DOHH2 (cell line): ENCODE results near the gene PNMA1.

ENCODE experiments used
- H3F3A ChIP-seq: fragments of 200-600 bp; sonication (generic), shearing (Covaris generic); 2 replicates; pipeline ENCODE4 v1.6.0; 2016; ENCODE audit warnings: antibody characterized with exemption, mild to moderate bottlenecking; ENCODE audit not compliant: control insufficient read depth, insufficient read depth
- H3K27ac ChIP-seq: fragments of 200-600 bp; sonication (generic); 2 replicates; pipeline ENCODE4 v1.5.1; 2014; ENCODE audit warnings: low read depth, mild to moderate bottlenecking, low read length, moderate library complexity
- H3K27me3 ChIP-seq: fragments of 200-600 bp; sonication (generic); 2 replicates; pipeline ENCODE4 v1.6.1; 2014; ENCODE audit warnings: mild to moderate bottlenecking, low read length, mixed read lengths; ENCODE audit not compliant: control insufficient read depth
- H3K36me3 ChIP-seq: fragments of 200-600 bp; sonication (generic); 2 replicates; pipeline ENCODE4 v1.6.1; 2014; ENCODE audit warnings: mild to moderate bottlenecking, low read length, moderate library complexity, mixed read lengths; ENCODE audit not compliant: control insufficient read depth
- H3K4me1 ChIP-seq: fragments of 200-600 bp; sonication (generic); 2 replicates; pipeline ENCODE4 v1.6.1; 2014; ENCODE audit warnings: mild to moderate bottlenecking, low read length, mixed read lengths; ENCODE audit not compliant: control insufficient read depth
- H3K4me2 ChIP-seq: fragments of 200-600 bp; sonication (generic); 2 replicates; pipeline ENCODE4 v1.6.0; 2014; ENCODE audit warnings: mild to moderate bottlenecking, low read length, moderate library complexity
- H3K4me3 ChIP-seq: fragments of 200-600 bp; sonication (generic); 2 replicates; pipeline ENCODE4 v1.5.1; 2014; ENCODE audit warnings: mild to moderate bottlenecking, low read length, mixed read lengths
- H3K79me2 ChIP-seq: fragments of 200-600 bp; sonication (generic); 2 replicates; pipeline ENCODE4 v1.6.1; 2014; ENCODE audit warnings: mild to moderate bottlenecking, low read length, mixed read lengths; ENCODE audit not compliant: control insufficient read depth
- H3K9me2 ChIP-seq: fragments of 200-600 bp; sonication (generic); replicated peaks from 2 replicates; pipeline ENCODE4 v1.6.1; 2014; ENCODE audit warnings: mild to moderate bottlenecking, low read length, mixed read lengths; ENCODE audit not compliant: control insufficient read depth
- H3K9me3 ChIP-seq: fragments of 200-600 bp; sonication (generic); 2 replicates; pipeline ENCODE4 v1.6.1; 2014; ENCODE audit warnings: antibody characterized with exemption, low read length, mixed read lengths; ENCODE audit not compliant: control insufficient read depth, insufficient read depth
- H4K20me1 ChIP-seq: fragments of 200-600 bp; sonication (generic); 2 replicates; pipeline ENCODE4 v1.6.0; 2014; ENCODE audit warnings: low read depth, mild to moderate bottlenecking, antibody characterized with exemption, low read length, moderate library complexity; ENCODE audit not compliant: control insufficient read depth, insufficient read depth
- EZH2phosphoT487 ChIP-seq: fragments of 200-600 bp; sonication (generic); IDR thresholded peaks from 2 replicates; pipeline ENCODE4 v1.6.1; 2017; ENCODE audit warnings: borderline replicate concordance, mild to moderate bottlenecking, antibody characterized with exemption, low read length, moderate library complexity, mixed read lengths
- TF ChIP-seq, protein P1 (sequence below): fragments of 200-600 bp; sonication (generic); IDR thresholded peaks from one replicate; pipeline ENCODE4 v1.5.1; 2014; ENCODE audit warnings: antibody characterized with exemption, mild to moderate bottlenecking, low read depth, low read length; ENCODE audit not compliant: poor library complexity, severe bottlenecking

Gene PNMA1

DNA sequence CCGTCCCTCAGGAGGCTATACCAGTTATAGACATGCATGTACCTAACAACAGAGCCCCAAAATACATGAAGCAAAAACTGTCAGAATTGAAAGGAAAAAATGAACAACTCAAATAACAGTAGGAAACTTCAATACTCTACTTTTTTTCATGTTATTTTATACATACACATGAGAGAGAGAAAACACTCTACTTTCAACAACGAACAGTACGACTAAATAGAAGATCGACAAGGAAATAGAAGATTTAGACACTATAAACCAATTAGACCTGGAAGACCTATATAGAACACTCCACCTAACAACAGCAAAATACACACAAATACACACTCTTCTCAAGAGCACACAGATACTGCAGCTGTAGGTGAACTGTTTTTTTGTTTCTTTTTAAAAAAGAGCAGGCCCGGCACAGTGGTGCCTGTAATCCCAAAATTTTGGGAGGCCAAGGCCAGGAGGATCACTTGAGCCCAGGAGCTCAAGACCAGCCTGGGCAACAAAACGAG is 34.7 kb upstream of the PNMA1 start:
- H3F3A ChIP-seq = peaks cover 40% of the 10 kb centered on the region
- no peaks in the 10 kb centered on the region for H3K9me2 ChIP-seq
- peak overlapping the region; percentile 21 for H3K4me3 ChIP-seq
- peaks cover 100% of the 10 kb centered on the region for H3K79me2 ChIP-seq
- H3K4me2 ChIP-seq = peak overlapping the region; percentile 93
- H3K9me3 ChIP-seq = no peaks in the 10 kb centered on the region
- peaks cover 67% of the 10 kb centered on the region for H4K20me1 ChIP-seq
- no peaks in the 10 kb centered on the region for H3K27me3 ChIP-seq
- peak overlapping the region; percentile 91; the same call in 1 of the 2 replicates for H3K27ac ChIP-seq
- H3K36me3 ChIP-seq = peaks cover 86% of the 10 kb centered on the region
- H3K4me1 ChIP-seq = peaks cover 99% of the 10 kb centered on the region
- TF ChIP-seq, protein P1, sequence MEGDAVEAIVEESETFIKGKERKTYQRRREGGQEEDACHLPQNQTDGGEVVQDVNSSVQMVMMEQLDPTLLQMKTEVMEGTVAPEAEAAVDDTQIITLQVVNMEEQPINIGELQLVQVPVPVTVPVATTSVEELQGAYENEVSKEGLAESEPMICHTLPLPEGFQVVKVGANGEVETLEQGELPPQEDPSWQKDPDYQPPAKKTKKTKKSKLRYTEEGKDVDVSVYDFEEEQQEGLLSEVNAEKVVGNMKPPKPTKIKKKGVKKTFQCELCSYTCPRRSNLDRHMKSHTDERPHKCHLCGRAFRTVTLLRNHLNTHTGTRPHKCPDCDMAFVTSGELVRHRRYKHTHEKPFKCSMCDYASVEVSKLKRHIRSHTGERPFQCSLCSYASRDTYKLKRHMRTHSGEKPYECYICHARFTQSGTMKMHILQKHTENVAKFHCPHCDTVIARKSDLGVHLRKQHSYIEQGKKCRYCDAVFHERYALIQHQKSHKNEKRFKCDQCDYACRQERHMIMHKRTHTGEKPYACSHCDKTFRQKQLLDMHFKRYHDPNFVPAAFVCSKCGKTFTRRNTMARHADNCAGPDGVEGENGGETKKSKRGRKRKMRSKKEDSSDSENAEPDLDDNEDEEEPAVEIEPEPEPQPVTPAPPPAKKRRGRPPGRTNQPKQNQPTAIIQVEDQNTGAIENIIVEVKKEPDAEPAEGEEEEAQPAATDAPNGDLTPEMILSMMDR = no peak
- TF ChIP-seq EZH2phosphoT487 = no peak

DNA sequence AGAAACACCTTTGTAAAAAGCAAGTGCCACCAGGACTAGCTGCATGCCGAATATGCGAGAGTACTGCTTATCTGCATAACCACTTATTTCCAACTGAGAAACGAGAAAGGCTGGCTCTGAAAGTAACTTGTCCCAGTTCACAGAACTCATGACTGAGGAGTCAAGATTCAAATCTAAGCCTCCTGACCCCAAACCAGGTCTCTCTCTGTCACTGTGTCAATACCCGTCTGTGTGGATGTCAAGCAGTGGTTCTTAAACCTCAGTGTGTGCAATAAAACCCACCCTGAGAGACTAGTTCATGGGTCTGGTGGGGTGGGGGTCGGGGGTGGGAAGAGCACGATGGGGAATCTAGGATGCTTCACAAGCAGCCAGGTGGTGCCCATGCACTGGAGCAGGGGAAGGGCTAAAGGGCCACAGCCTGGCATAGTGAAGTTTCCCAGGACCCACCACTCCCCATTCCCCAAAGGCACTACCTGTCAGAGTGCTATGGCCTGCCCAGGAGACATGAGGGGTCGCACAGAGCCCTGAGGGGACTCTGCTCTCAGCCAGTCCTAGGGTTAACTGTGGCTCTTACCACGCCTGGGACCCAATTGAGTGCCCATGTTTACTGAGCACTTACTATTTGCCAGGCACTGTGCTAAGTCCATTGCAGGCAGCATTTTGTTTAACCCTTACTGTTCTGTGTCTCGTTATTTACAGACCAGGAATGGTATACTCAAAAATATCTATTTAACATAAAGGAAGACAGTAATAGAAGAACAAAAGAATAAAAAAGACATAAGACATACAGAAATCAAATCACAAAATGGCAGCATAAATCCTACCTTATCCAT is 33.4 kb upstream of the PNMA1 start:
- Histone ChIP-seq H3K4me1 (peaks cover 99% of the 10 kb centered on the region), H3K4me3 (peak overlapping the region; percentile 74), H3K4me2 (peak overlapping the region; percentile 93), H3K36me3 (peaks cover 81% of the 10 kb centered on the region), H3K9me3 (no peaks in the 10 kb centered on the region), H3K9me2 (no peaks in the 10 kb centered on the region), H3K79me2 (peaks cover 100% of the 10 kb centered on the region), H3K27me3 (no peaks in the 10 kb centered on the region), H4K20me1 (peaks cover 60% of the 10 kb centered on the region), H3K27ac (peak overlapping the region; percentile 91), H3F3A (peaks cover 42% of the 10 kb centered on the region)
- no peak for TF ChIP-seq EZH2phosphoT487
- TF ChIP-seq, protein P1 = no peak

DNA sequence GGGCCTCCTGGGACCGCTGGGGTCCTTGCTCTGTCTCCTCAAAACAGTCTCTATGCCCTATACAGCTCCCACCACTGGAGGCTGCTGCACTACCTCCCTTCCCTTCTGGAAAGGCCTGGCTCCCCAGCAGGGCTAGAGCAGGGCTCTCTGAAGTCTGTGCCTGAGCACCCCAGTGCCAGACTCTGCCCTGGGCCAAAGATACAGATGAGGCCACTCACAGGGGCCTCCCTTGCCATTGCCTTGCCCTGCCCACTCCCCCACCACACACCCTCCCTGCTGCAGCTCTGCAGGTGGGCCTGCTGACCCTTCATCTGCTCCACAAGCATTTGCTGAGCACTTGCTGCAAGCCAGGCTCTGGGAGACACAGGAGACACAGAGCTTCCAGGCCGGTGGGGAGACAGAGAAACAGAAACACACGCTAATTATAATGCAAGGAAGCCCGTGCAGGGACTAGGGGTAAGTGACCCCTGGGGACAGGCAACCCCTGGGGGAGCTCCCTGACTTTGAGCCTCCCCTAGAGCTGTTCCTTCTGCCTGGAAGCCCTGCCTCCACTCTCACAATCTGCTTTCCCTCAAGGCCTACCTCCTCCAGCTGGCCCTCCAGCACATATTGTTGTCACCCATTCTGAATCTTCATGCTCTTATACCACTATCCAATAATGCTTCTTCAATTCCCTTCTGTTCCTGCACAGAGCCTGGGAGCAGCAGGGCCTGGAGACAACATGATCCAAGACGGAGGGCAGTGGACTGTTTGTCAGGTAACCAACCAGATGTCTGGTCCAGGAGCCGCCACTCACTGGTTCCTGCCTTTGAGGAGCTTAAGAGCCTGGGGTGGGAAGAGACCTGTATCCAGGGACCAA is 32.6 kb upstream of the PNMA1 start:
- H3K9me2 ChIP-seq = no peaks in the 10 kb centered on the region
- H3K4me1 ChIP-seq = peaks cover 99% of the 10 kb centered on the region
- no peaks in the 10 kb centered on the region for H3K27me3 ChIP-seq
- H3K4me2 ChIP-seq = peak overlapping the region; percentile 93
- peaks cover 100% of the 10 kb centered on the region for H3K79me2 ChIP-seq
- peak overlapping the region; percentile 74 for H3K4me3 ChIP-seq
- TF ChIP-seq, protein P1 = peak; percentile 36
- TF ChIP-seq EZH2phosphoT487 = no peak
- H3K27ac ChIP-seq = peak overlapping the region; percentile 91
- H4K20me1 ChIP-seq = peaks cover 59% of the 10 kb centered on the region
- H3F3A ChIP-seq = peaks cover 48% of the 10 kb centered on the region
- H3K36me3 ChIP-seq = peaks cover 79% of the 10 kb centered on the region
- H3K9me3 ChIP-seq = no peaks in the 10 kb centered on the region
